Natural killer cell treated with Interleukin-12 subunit alpha and Interleukin-12 subunit beta and Interleukin-15 and Interleukin-18, amount 100 ng/mL, for 72 hours (primary cell): ENCODE data around the gene FCHSD2. TPM values are rescaled to one million over a fixed set of nuclear protein-coding genes. Genes with fewer than 3 reads are reported as not detected.
"Not testable (repeated sequence)": the region's sequence is repeated elsewhere in the genome, so short reads cannot be mapped to it uniquely, and the experiment has no call there.

Source experiments
- ATAC-seq, 2 donors: fragments of 150-1000 bp; cut with Tn5 transposase in 1 of 2; sonication (Bioruptor Pico), chemical (Tn5 transposase) in 1 of 2; 2 replicates each; pipeline ENCODE4 v1.10.0; 2021
- DNase-seq: peaks from one replicate; pipeline ENCODE4 v3.0.0; 2022; ENCODE audit warnings: low spot score
- H3K27ac Mint-ChIP-seq, 2 donors: 1 replicate in 1 of 2; 2 replicates in 1 of 2; pipeline ENCODE4 v1.8.0; 2022; ENCODE audit warnings: mixed read lengths in 2 of 2, mild to moderate bottlenecking in 1 of 2, moderate library complexity in 1 of 2
- H3K27me3 Mint-ChIP-seq, 2 donors: 1 replicate in 1 of 2; 2 replicates in 1 of 2; pipeline ENCODE4 v1.8.0; 2022; ENCODE audit warnings: mixed read lengths in 2 of 2
- H3K36me3 Mint-ChIP-seq: one replicate; pipeline ENCODE4 v1.8.0; 2022; ENCODE audit warnings: mixed read lengths
- H3K4me1 Mint-ChIP-seq, 2 donors: 1 replicate in 1 of 2; 2 replicates in 1 of 2; pipeline ENCODE4 v1.8.0; 2022; ENCODE audit warnings: low read depth in 2 of 2, mixed read lengths in 2 of 2, mild to moderate bottlenecking in 1 of 2
- H3K4me3 Mint-ChIP-seq: one replicate; pipeline ENCODE4 v1.8.0; 2022; ENCODE audit warnings: mixed read lengths
- H3K9me3 Mint-ChIP-seq: 2 replicates; pipeline ENCODE4 v1.8.0; 2022; ENCODE audit warnings: mixed read lengths
- total RNA-seq, 2 donors: library from RNA; stranded (reverse); gene quantifications; one replicate each; pipeline ENCODE4 v1.2.3, GENCODE V29; 2022

Gene FCHSD2
- total RNA-seq, 2 donors from 2014 or later: 58.8 to 77.3 TPM

GRCh38 chr11:72976522-72976892 is 165.6 kb downstream of the FCHSD2 start:
- Mint-ChIP-seq H3K27ac (peak overlapping the region; percentile 92 to 95), H3K4me1 (peaks cover 67 to 72% of the 10 kb centered on the region in 2 donors), H3K36me3 (peaks cover 45% of the 10 kb centered on the region)
- ATAC-seq, H3K4me3 Mint-ChIP-seq, H3K27me3 Mint-ChIP-seq, H3K9me3 Mint-ChIP-seq, DNase-seq: not testable (repeated sequence)

GRCh38 chr11:72975778-72976521 is 166.2 kb downstream of the FCHSD2 start:
- H3K27ac Mint-ChIP-seq: peak overlapping the region; percentile 92 to 95
- H3K9me3 Mint-ChIP-seq: peaks cover 3% of the 10 kb centered on the region
- H3K36me3 Mint-ChIP-seq: peaks cover 45% of the 10 kb centered on the region
- DNase-seq (no peak), ATAC-seq (peak; percentile 84 to 86)
- H3K27me3 Mint-ChIP-seq: no peaks in the 10 kb centered on the region
- H3K4me1 Mint-ChIP-seq: peaks cover 71 to 75% of the 10 kb centered on the region in 2 donors
- H3K4me3 Mint-ChIP-seq: peak overlapping the region; percentile 71

- H3K36me3 Mint-ChIP-seq: peaks cover 39% of the 10 kb centered on the region
- peaks cover 3% of the 10 kb centered on the region for H3K9me3 Mint-ChIP-seq
- no peak for DNase-seq
- no peaks in the 10 kb centered on the region for H3K27me3 Mint-ChIP-seq
- peak overlapping the region; percentile 92 to 95 for H3K27ac Mint-ChIP-seq
- peak overlapping the region; percentile 75 for H3K4me3 Mint-ChIP-seq
- H3K4me1 Mint-ChIP-seq: peaks cover 72 to 78% of the 10 kb centered on the region in 2 donors
- no peak for ATAC-seq
Observed at GRCh38 chr11:72974487-72975205, 167.5 kb downstream of the FCHSD2 start.

- DNase-seq (no peak), ATAC-seq (no peak)
- H3K9me3 Mint-ChIP-seq: peaks cover 3% of the 10 kb centered on the region
- no peaks in the 10 kb centered on the region for H3K27me3 Mint-ChIP-seq
- peak overlapping the region; percentile 75 for H3K4me3 Mint-ChIP-seq
- peak overlapping the region; percentile 92 to 95 for H3K27ac Mint-ChIP-seq
- peaks cover 31% of the 10 kb centered on the region for H3K36me3 Mint-ChIP-seq
- H3K4me1 Mint-ChIP-seq: peaks cover 69 to 83% of the 10 kb centered on the region in 2 donors
Observed at GRCh38 chr11:72972496-72973128, 169.5 kb downstream of the FCHSD2 start.

- Mint-ChIP-seq H3K4me1 (peaks cover 73 to 85% of the 10 kb centered on the region in 2 donors), H3K4me3 (peak overlapping the region; percentile 83), H3K27me3 (no peaks in the 10 kb centered on the region), H3K27ac (peak overlapping the region; percentile 92 to 95), H3K9me3 (peaks cover 2% of the 10 kb centered on the region), H3K36me3 (peaks cover 32% of the 10 kb centered on the region)
- DNase-seq (no peak), ATAC-seq (no peak)
Observed at GRCh38 chr11:72971192-72971967, 170.7 kb downstream of the FCHSD2 start.

GRCh38 chr11:72970557-72971118 is 171.5 kb downstream of the FCHSD2 start:
- DNase-seq (no peak), ATAC-seq (peak; percentile 59 to 60)
- no peaks in the 10 kb centered on the region for H3K27me3 Mint-ChIP-seq
- H3K36me3 Mint-ChIP-seq: peaks cover 31% of the 10 kb centered on the region
- peak overlapping the region; percentile 92 to 95 for H3K27ac Mint-ChIP-seq
- peak overlapping the region; percentile 83 for H3K4me3 Mint-ChIP-seq
- H3K4me1 Mint-ChIP-seq: peaks cover 74 to 83% of the 10 kb centered on the region in 2 donors
- H3K9me3 Mint-ChIP-seq: peaks cover 2% of the 10 kb centered on the region

GRCh38 chr11:72969894-72970335 is 172.2 kb downstream of the FCHSD2 start:
- ATAC-seq (peak; percentile 91 to 92), DNase-seq (peak; percentile 65)
- peaks cover 33% of the 10 kb centered on the region for H3K36me3 Mint-ChIP-seq
- peak overlapping the region; percentile 83 for H3K4me3 Mint-ChIP-seq
- H3K27me3 Mint-ChIP-seq: no peaks in the 10 kb centered on the region
- peaks cover 2% of the 10 kb centered on the region for H3K9me3 Mint-ChIP-seq
- H3K27ac Mint-ChIP-seq: peak overlapping the region; percentile 92 to 95
- H3K4me1 Mint-ChIP-seq: peaks cover 75 to 83% of the 10 kb centered on the region in 2 donors

GRCh38 chr11:72968390-72968789 is 173.7 kb downstream of the FCHSD2 start:
- DNase-seq (no peak), ATAC-seq (no peak)
- peaks cover 70 to 74% of the 10 kb centered on the region in 2 donors for H3K4me1 Mint-ChIP-seq
- peaks cover 2% of the 10 kb centered on the region for H3K9me3 Mint-ChIP-seq
- peak overlapping the region; percentile 7 for H3K4me3 Mint-ChIP-seq
- H3K36me3 Mint-ChIP-seq: peaks cover 28% of the 10 kb centered on the region
- no peaks in the 10 kb centered on the region for H3K27me3 Mint-ChIP-seq
- H3K27ac Mint-ChIP-seq: peak overlapping the region; percentile 92 to 95

GRCh38 chr11:72965672-72966071 is 176.4 kb downstream of the FCHSD2 start:
- Mint-ChIP-seq H3K36me3 (peaks cover 21% of the 10 kb centered on the region), H3K4me1 (peaks cover 48 to 57% of the 10 kb centered on the region in 2 donors), H3K27me3 (no peaks in the 10 kb centered on the region), H3K9me3 (peaks cover 2% of the 10 kb centered on the region), H3K4me3 (peak overlapping the region; percentile 40), H3K27ac (peak overlapping the region; percentile 92 to 95)
- no peak for ATAC-seq
- DNase-seq: no peak

GRCh38 chr11:72962717-72963116 is 179.4 kb downstream of the FCHSD2 start:
- peak overlapping the region; percentile 11 to 70 for H3K27ac Mint-ChIP-seq
- H3K9me3 Mint-ChIP-seq: peaks cover 2% of the 10 kb centered on the region
- DNase-seq (no peak), ATAC-seq (no peak)
- H3K27me3 Mint-ChIP-seq: no peaks in the 10 kb centered on the region
- peaks cover 24% of the 10 kb centered on the region for H3K36me3 Mint-ChIP-seq
- H3K4me1 Mint-ChIP-seq: peaks cover 35 to 46% of the 10 kb centered on the region in 2 donors
- no peak overlapping the region for H3K4me3 Mint-ChIP-seq

- Mint-ChIP-seq H3K36me3 (peaks cover 25% of the 10 kb centered on the region), H3K9me3 (no peaks in the 10 kb centered on the region), H3K27ac (peak overlapping the region; percentile 11 to 70), H3K27me3 (no peaks in the 10 kb centered on the region), H3K4me1 (peaks cover 29 to 43% of the 10 kb centered on the region in 2 donors), H3K4me3 (no peak overlapping the region)
- ATAC-seq (no peak), DNase-seq (no peak)
Observed at GRCh38 chr11:72962084-72962483, 180.0 kb downstream of the FCHSD2 start.

GRCh38 chr11:72959998-72960731 is 182.0 kb downstream of the FCHSD2 start:
- no peak for DNase-seq
- H3K4me3 Mint-ChIP-seq: no peak overlapping the region
- H3K27ac Mint-ChIP-seq: peak overlapping the region; percentile 11 to 70
- H3K4me1 Mint-ChIP-seq: peaks cover 25 to 36% of the 10 kb centered on the region in 2 donors
- peaks cover 17% of the 10 kb centered on the region for H3K36me3 Mint-ChIP-seq
- peak; percentile 43 to 69 for ATAC-seq
- H3K27me3 Mint-ChIP-seq: no peaks in the 10 kb centered on the region
- H3K9me3 Mint-ChIP-seq: no peaks in the 10 kb centered on the region
